GM12873 (cell line): ENCODE data around the gene USP9Y.

ENCODE experiments used
- TF ChIP-seq, protein P1 (sequence below): IDR thresholded peaks from 2 replicates; pipeline ENCODE4 v1.5.1; 2012; ENCODE audit warnings: low read depth, mild to moderate bottlenecking, moderate library complexity, low read length, control low read depth; ENCODE audit not compliant: insufficient read depth; ENCODE audit errors: missing control alignments

Gene USP9Y

DNA sequence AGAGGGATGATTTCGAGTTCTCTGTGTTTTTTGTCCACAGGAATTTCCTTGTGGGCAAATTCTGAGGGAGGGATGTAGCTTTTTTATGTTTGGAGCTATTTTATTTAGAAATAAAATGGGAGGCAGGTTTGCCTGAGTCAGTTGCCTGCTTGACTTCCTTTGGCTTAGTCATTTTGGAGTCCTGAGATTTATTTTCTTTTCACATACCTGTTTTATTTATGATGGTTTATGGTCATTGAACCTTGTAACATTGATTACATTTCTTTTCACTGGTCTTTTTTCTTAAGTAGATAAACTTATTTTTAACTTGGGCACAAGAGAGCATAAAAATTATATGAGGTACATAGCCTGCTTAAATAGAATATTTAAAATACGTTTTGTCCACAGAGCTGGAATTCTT lies 12.7 kb upstream of the USP9Y start:
- TF ChIP-seq, protein P1, sequence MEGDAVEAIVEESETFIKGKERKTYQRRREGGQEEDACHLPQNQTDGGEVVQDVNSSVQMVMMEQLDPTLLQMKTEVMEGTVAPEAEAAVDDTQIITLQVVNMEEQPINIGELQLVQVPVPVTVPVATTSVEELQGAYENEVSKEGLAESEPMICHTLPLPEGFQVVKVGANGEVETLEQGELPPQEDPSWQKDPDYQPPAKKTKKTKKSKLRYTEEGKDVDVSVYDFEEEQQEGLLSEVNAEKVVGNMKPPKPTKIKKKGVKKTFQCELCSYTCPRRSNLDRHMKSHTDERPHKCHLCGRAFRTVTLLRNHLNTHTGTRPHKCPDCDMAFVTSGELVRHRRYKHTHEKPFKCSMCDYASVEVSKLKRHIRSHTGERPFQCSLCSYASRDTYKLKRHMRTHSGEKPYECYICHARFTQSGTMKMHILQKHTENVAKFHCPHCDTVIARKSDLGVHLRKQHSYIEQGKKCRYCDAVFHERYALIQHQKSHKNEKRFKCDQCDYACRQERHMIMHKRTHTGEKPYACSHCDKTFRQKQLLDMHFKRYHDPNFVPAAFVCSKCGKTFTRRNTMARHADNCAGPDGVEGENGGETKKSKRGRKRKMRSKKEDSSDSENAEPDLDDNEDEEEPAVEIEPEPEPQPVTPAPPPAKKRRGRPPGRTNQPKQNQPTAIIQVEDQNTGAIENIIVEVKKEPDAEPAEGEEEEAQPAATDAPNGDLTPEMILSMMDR = no peak

DNA sequence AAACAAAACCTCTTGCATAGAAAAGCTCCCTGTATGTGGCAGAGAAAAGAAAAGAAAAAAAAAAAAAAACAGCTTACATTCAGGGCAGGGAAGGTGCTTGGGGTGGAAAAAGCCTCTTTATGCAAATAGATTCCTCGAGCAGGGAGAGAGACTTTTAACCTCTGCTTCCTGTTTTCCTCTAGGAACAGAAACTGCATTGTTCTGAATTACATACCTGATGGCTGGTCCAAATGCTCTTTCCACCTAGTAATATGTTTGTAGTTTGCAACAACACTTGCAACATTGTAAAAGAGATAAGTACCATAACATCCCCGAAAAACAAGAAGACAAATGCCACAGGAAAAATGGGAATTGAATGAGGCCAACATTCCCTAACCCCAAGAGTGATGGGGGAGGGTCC lies 944 bp upstream of the USP9Y start:
- TF ChIP-seq, protein P1 = no peak

DNA sequence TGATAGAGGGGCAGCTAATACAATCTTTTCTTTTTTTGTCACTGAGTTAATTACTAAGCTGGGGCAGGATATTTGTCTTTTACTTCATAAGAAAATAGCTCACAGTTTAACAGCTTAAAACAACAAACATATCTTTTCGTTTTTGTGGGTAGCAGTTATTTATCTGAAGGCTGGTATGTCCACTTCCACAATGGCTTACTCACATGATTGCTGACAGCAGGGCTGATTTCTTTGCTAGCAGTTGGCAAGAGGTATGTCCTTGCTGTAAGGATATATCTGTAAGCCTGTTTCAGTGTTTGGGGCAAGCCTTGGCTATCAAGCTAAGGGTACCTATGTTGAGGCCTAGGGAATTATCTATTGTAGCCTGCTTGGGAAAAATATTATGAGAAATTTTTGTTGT lies 1.1 kb downstream of the USP9Y start:
- TF ChIP-seq, protein P1 = no peak

DNA sequence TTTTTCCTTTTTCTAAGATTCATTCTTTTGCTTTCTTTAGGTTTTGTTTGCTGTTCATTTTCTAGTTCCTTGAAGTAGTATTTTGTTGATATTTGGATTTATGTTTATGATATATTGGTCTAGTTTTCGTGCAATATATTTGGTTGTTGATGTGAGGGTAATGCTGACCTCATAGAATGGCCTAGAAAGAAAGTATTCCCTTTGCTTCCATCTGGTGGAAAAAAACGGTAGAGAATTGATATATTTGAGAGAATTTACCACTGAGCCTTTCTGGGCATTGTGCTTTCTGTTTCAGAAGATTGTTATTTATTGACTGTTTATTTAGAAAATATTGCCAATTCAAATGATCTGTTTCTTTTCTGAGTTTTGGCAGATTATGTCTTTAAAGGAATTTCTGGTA lies 9.4 kb downstream of the USP9Y start:
- TF ChIP-seq, protein P1 = no peak

DNA sequence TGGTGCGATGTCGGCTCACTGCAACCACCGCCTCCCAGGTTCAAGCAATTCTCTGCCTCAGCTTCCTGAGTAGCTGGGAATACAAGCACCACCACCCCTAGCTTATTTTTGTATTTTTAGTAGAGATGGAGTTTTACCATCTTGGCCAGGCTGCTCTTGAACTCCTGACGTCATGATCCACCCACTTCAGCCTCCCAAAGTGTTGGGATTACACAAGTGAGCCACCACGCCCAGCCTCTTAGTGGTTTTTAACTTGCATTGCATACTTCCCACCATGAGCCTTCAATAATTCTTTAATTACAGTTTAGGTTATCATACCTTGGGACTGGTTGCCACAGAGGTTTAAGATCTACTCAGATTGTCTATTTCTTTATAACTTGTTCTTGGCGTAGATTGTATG lies 14.3 kb downstream of the USP9Y start:
- TF ChIP-seq, protein P1 = no peak

DNA sequence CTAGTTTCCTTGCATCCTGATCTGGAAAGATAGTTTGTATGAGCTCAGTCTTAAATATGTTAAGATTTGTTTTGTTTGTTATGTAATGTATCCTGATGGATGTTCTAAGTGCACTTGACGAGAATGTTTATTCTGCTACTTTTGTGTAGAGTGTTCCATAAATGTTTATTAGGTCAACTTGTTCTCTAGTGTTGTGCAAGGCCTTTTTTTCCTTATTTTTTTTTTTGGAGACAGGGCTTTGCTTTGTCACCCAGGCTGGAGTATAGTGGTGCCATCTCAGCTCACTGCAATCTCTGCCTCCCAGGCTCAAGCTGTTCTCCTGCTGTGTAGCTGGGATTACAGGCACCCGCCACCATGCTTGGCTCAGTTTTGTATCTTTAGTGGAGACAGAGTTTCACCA lies 28.7 kb downstream of the USP9Y start:
- TF ChIP-seq, protein P1 = no peak

DNA sequence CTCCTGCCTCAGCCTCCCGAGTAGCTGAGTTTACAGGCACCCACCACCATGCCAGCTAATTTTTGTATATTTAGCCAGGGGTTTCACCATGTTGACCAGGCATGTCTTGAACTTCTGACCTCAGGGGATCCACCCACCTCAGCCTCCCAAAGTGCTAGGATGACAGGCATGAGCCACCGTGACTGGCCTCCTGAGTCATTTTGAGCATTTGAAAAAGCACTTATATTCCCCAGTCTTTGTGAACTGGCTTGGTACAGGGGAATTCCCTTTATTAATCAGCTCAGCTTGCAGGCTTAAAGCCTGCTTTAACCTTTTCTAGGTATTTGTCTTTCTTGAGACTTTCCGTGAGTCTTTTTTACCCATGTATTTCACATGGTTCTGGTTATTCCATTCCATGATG lies 32.6 kb downstream of the USP9Y start:
- TF ChIP-seq, protein P1 = no peak
